ENCODE measurements around the gene INS.

The INS gene

DNA sequence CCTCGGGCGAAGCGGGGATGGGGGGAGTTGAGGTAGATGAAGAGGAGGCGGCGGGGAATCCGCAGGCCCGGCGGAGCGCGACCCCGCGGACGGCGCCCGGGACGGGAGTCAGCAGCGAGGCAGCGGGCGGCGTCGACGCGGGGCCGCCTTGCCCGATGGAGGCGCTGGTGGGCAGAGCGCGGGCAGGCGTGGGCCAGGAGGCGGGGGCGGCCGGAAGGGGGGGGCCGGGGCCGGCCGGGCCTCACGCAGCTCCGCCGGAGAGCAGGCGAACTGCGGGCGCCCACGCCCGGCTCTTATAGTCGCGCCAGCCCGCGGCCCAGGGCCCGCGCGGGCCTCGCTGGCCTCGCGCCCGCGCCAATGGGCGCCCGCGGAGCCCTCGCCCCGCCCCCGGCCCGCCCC is 21.9 kb downstream of the INS start, which contains the start of gene IGF2:
Gene IGF2, minus strand, starts transcription at position 267 of the 399 bp plus-strand sequence. CDS start 3,866 bp downstream, outside the sequence.
- in situ Hi-C loops (cut with HindIII; ENCODE audit: low pct_ligation_motif_present, low pct_unique_long_range_greater_than_20kb, low sequenced_read_pairs) = no loop called here
- DNase-seq = no peak

DNA sequence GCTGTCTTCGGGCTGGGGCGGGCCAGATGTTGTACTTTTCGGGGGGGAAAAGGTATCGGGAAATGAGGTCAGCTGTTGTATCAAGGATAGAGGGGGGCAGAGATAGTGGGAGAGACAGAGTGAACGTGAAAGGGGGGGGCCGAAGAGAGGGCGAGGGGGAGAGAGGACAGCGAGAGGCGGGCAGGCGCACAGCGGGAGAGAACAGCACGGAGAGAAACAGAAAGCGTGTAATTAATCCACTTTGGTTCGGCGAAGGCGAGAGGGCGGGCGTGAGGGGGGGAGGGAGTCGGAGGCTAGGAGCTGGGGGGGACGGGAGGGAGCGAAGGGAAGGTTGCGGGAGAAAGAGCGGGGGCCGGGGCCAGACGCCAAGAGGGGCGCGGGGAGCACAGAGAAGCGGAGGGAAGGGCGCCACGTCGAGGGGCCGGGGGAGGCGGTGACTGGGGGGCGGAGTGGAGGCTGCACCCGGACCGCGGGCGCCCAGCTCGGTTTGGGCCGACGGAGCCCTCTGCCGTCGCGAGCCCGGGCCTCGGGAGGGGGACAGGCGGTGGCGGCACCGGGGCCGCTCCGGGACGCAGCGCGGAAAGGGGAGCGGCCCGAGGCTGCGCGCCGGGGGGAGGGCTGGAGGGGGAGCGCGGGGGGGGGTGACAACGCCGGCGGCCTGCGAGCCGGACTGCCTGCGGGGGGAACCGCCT is 22.4 kb downstream of the INS start:
- DNase-seq = no peak
- in situ Hi-C loops (cut with HindIII; ENCODE audit: low pct_ligation_motif_present, low pct_unique_long_range_greater_than_20kb, low sequenced_read_pairs) = no loop called here

GRCh38 chr11:2138068-2138430 is 23.0 kb downstream of the INS start:
- in situ Hi-C loops (cut with HindIII; ENCODE audit: low pct_ligation_motif_present, low pct_unique_long_range_greater_than_20kb, low sequenced_read_pairs) = no loop called here
- DNase-seq = no peak

DNA sequence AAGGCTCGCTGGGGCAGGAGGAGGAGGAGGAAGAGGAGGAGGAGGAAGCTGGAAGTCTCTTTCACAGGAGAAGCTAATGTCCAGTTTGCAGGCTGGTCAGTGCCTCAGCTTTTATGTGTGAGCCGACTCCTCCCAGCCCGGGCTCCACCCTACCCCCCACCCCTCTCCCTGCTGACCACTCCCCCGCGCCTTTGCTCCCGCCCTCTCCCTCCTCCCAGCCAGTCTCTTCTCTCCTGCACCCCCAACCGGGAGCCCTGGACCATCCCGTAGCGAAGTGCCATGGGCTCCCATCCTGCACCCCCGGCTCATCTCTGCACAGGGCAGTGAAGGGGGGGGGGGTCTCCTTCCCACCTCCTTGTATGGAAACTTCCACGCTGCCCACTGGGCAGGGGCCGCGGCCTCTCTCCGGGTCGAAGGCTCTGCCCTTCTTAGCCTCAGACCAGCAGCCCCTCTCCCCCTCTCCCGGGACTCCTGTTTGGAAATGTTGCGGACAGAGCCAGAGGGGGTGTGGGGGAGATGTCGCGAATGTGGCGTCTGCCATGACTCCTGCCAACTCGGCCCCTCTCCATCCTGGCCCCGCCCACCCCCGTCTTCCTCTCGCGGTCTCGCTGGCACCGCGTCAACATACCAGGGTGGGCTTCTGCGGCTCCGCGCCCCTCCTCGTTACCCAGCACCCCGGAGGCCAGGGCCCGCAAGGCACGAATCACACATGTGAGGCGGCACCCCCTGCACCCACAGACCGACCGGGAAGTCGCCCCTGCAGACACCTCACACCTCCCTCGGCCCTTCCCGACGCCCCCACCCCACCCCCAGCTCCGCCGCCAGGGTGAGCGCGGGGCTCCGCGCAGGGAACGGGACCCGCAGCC is 23.6 kb downstream of the INS start:
- peak; percentile 42 for DNase-seq
- in situ Hi-C loops (cut with HindIII; ENCODE audit: low pct_ligation_motif_present, low pct_unique_long_range_greater_than_20kb, low sequenced_read_pairs) = no loop called here

DNA sequence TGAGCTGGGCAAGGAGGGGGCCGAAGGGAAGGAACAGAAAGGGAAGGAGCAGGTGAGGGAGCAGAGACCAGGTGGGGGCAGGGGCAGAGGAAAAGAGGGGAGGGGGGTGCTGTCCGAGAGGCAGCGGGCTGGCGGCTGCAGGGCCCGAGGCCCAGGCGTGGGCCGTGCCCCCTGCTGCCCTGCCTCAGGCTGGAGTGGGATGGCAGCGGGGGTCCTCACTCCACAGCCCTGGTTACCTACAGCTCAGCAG is 24.1 kb downstream of the INS start:
- DNase-seq = no peak
- in situ Hi-C loops (cut with HindIII; ENCODE audit: low pct_ligation_motif_present, low pct_unique_long_range_greater_than_20kb, low sequenced_read_pairs) = no loop called here

DNA sequence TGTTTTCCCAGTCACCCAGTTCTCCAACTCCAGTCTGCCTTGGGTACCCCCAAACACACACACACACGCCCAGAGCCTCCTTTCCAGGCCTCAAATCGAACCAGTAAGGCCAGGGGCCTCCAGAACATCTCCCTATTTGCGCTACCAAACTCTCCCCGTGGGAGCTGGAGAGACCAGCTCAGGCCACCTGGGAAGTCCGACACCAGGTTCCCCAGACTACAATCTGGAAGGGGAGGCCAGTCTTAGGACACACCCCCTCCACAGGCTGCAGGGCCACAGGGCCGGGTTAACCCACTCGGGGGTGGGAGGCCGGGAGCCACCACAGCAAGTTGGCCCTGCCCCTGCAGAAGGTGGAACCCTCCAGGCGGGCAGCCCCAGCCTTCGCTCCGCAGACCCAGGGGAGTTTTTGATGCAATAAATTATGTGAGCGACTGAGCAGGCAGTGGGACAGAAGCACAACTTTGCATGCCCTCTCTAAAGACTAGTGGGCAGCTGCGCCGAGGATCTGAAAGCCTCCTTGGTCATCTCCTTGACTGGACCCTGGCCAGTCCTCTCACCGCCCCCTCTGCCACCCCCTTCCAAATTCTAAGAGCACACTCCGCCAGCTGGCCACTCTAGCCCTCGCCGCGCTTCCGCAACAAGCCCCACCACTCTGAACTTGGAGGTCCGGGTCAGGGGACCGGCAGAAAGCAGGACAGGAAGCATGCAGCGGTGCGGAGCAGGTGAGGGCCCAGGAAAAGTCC is 24.6 kb downstream of the INS start:
- no peak for DNase-seq
- in situ Hi-C loops (cut with HindIII; ENCODE audit: low pct_ligation_motif_present, low pct_unique_long_range_greater_than_20kb, low sequenced_read_pairs) = no loop called here

DNA sequence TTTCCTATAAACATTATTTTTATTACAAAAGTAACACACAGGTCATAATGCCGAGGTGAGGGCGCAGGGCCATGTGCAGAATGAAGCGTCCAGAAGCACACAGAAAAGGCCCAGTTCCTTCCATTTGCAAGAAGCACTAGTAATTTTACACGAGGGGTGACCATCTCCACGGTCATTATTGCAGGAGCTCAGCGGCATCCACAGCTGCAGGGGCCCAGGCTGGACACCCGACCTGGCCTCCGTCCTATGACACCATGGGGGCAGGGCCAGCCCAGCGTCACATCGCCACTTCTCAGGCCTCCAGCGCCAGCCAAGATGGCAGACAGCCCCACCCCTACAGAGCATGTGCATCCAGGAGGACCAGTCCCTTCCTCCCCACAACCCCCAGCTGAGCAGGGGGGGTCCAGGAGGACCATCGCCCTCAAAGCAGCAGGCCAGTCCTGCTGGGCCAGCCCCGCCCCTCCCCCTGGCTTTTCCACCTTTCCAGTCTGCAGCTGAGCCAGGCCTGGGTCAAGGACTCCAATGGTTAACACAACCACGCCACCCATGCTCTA is 25.3 kb downstream of the INS start:
- DNase-seq = no peak
- in situ Hi-C loops (cut with HindIII; ENCODE audit: low pct_ligation_motif_present, low pct_unique_long_range_greater_than_20kb, low sequenced_read_pairs) = no loop called here

- in situ Hi-C loops (cut with HindIII; ENCODE audit: low pct_ligation_motif_present, low pct_unique_long_range_greater_than_20kb, low sequenced_read_pairs) = no loop called here
Observed at GRCh38 chr11:2135018-2135569, 25.9 kb downstream of the INS start.

DNA sequence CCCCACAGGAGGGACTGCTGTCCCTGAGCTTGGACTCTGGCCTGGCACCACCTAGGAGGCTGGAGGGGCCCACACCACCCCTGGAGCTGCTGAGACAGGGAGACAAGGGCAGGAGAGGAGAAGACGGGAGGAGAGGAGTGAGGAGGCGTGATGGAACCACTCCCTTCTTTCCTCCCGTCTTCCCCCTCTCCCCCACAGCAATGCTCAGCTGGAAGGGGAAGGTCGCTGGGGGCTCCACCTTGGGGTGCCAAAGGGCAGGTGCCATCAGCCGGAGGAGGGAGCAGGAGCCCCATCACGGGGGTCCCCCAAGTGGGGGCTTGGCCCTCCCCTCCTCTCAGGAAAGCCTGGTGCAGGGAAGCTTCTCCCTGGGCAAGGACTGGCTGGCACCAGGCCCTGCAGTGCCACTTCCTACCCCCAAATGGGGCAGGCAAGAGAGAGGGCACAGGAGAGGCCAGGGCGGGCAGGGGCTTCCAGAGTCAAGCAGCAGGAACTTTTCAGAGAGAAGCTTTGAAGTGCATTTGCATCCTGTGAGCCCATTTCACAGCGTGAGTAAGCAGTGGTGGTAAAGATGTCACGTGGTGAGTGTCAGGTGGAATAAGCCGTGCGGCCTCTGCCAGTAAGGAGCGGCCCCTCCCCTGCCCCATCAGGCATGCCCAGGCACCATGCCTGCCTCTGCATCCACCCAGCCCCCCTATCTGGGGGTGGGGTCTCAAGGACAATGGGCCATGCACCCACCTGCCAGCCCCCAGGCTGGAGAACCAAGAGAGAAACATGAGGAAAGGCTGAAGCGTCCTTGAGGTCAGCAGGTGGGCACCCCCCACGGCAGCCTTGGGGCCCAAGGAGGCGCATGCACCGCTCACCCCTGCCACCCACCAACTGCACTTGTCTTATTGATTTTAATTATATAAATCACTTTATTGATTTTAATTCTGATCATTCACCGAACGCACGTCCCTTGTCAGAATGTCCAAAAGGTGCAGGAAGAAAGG is 26.7 kb downstream of the INS start:
- in situ Hi-C loops (cut with HindIII; ENCODE audit: low pct_ligation_motif_present, low pct_unique_long_range_greater_than_20kb, low sequenced_read_pairs) = no loop called here
- DNase-seq = no peak

More at GRCh38 chr11:2135018-2135569, 25.9 kb downstream of the INS start:
- no peak for DNase-seq

DNA sequence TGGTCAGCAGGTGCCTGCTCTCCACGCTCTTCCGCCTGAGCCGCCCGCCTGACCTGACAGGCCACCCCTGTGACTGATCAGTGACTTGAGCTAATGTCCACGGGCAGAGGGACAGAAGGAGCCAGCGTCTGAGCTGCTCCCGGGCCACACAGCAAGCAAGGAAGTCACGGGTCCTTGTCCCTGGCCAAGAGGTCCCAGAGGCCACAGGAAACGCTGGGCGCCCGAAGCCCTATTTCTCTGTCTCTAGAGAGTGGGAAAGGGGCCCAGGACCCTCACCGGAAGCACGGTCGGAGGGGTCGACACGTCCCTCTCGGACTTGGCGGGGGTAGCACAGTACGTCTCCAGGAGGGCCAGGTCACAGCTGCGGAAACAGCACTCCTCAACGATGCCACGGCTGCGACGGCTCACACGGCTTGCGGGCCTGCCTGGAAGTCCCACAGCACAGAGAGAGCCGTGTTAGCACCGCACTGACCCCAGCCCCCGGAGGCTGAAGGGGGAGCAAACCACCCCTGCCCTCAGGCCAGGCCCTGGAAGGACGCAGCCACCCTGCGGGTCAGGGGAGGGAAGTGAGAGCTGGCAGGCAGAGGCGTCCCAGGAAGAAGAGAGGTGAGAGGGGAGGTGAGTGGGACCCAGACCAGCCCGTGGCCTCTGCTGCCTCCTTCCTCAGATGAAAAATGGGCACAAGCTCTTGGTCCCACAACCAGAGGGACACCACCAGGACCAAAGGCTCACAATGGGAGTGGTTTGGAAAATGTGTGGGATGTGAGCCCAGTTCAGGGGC is 27.6 kb downstream of the INS start:
- no peak for DNase-seq
- in situ Hi-C loops (cut with HindIII; ENCODE audit: low pct_ligation_motif_present, low pct_unique_long_range_greater_than_20kb, low sequenced_read_pairs) = no loop called here

GRCh38 chr11:2132874-2133240 is 28.2 kb downstream of the INS start:
- in situ Hi-C loops (cut with HindIII; ENCODE audit: low pct_ligation_motif_present, low pct_unique_long_range_greater_than_20kb, low sequenced_read_pairs) = no loop called here
- no peak for DNase-seq

DNA sequence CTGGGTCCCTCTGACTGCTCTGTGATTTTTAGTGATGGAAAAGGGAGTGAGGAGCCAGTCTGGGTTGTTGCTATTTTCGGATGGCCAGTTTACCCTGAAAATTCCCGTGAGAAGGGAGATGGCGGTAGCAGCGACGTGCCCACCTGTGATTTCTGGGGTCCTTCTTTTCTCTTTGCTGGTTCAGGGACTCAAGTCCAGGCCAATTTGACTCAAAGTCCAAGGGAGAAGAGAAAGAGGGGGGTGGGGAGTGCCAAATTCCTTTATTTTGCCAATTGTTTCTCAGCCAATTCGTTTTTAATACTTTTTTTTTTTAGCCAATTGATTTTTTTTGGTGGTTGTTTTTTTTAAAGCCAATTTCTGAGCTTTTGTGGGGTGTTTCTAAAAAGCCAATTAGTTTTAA is 28.8 kb downstream of the INS start:
- no peak for DNase-seq
- in situ Hi-C loops (cut with HindIII; ENCODE audit: low pct_ligation_motif_present, low pct_unique_long_range_greater_than_20kb, low sequenced_read_pairs) = no loop called here

DNA sequence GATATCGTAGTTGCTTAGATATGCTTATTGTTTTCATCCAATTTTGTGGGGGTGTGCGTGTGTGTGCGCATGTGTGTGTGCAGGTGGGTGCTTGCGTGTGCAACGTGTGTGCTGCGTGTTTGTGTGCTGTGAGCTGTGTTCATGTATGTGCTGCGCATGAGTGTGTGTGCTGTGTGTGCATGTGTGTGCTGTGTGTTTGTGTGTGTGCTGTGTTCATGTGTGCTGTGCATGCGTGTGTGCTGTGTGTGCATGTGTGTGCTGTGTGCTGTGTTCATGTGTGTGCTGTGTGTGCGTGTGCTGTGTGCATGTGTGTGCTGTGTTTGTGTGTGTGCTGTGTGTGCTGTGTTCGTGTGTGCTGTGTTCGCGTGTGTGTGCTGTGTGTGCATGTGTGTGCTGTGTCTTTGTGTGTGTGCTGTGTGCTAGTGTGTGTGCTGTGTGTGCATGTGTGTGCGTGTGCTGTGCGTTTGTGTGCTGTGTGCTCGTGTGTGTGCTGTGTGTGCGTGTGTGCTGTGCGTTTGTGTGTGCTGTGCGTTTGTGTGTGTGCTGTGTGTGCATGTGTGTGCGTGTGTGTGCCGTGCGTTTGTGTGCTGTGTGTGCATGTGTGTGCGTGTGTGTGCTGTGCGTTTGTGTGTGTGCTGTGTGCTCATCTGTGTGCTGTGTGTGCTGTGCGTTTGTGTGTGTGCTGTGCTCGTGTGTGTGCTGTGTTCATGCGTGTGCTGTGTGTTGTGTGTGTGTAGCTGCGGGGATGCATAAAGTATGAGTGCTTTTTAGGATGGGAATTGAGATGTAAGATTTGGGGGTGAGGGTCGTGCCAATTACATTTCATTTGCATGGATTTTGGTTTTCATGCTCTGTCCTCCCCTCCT is 29.4 kb downstream of the INS start:
- in situ Hi-C loops (cut with HindIII; ENCODE audit: low pct_ligation_motif_present, low pct_unique_long_range_greater_than_20kb, low sequenced_read_pairs) = no loop called here
- DNase-seq = no peak

DNA sequence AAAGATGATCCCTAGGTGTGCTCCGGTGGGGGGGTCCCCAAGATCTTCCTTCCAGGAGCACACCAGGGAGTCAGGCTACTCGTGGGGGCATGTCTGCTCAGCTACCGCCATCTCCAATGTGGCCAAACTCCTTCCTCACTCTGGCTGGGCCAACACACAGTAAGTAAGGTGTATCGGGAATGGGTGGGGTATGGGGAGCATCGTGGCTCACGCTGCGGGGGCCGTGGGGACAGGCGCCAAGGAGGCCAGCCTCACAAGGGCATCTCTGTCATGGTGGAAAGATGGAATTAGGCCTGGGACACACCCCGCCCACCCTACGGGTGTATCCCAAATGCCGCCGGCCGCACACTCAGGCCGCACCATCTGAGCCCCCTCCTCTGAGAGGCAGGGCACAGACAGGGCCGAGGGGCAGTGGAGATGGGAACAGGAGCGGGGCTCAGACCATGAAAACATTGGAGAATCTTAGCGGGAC is 30.1 kb downstream of the INS start:
- no peak for DNase-seq
- in situ Hi-C loops (cut with HindIII; ENCODE audit: low pct_ligation_motif_present, low pct_unique_long_range_greater_than_20kb, low sequenced_read_pairs) = no loop called here

DNA sequence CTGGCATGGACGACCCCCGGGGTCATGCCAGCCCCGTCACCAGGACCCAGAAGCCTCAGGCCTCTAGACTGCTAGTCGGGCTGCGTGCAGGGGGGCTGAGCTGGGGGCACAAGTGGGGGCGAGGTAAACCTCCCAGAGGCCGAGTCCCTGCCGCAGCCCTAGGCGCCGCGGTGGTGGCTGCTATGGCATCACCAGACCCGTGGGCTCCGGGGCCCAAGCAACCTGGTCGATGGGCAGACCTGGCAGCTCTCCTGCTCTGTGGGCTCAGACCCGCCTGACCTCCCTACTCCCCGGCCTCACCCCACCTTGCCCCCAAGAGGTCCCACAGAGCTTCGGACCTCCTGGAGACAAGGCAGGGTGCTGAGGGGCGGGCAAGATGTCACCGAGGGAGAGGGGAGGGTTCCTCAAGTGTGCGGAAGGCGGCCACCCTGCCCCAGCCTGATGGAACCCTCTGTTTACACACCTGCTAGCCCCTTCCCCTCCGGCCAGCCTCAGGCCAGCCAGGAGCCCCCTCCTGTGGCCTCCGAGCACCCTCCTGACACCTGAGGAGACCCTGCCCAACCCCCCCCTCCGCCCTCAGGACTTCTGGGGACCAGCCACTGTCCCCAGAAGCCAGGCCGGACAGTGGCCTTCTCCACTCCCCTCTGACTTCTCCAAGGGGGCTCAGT is 31.2 kb downstream of the INS start:
- in situ Hi-C loops (cut with HindIII; ENCODE audit: low pct_ligation_motif_present, low pct_unique_long_range_greater_than_20kb, low sequenced_read_pairs) = no loop called here
- no peak for DNase-seq

DNA sequence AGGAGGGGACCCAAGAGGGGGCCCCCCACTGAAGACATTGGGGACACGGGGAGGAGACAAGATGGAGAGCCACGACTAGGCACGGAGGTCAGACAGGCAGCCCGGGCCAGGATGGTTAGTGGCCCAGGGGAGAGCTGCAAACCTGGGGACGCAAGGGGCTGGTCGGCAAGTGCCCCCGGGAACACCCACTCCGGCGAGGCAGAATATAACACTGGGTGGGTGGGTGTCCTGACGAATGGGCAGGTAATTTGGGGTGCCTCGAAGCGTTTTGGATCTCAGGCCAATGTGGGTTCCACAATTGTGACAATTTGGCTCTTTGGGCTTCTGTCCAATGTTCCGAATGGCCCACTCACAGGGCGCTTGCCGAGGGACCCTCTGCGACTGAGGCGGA is 31.7 kb downstream of the INS start:
- no peak for DNase-seq
- in situ Hi-C loops (cut with HindIII; ENCODE audit: low pct_ligation_motif_present, low pct_unique_long_range_greater_than_20kb, low sequenced_read_pairs) = no loop called here
